ENCODE data around the gene MMD. TPM values are rescaled to one million over a fixed set of nuclear protein-coding genes. Genes with fewer than 3 reads are reported as not detected.

MMD gene
- total and polyA plus RNA-seq, 2 of the 13 experiments (the other 11 are each of a cell fraction or from before 2014, with no cell fraction given) = 121 to 225 TPM

DNA sequence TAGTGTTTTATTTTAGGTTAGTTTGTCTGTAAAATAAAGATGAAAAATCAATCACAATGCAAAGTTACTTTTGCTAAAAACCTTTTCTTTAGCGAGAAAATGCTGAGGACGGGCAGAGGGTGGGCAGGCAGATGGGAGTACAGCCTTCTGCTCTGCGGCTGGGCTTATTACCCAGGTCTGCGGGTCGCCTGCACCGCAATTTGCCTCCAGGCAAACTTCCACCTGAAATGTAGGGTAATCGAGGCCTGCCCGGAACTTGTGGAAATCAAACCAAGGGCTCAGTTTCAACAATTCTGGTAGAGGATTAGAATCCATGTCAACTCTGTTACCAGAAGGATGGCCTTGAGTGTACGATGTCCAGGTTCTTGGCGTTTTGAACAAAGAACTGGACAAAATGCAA is 22.3 kb upstream of the MMD start:
- POLR2A ChIA-PET = interaction anchor here (6.8 kb wide), 1 partner anchor 11 kb away, joined by 136 read pairs; no protein-coding TSS in a partner anchor
- no peak overlapping the region for H3K4me3 ChIP-seq (replicated peaks in 1 of 3; ENCODE audit: insufficient read depth in 1 of 3, low read depth in 2 of 3, low read length in 3 of 3)
- in situ Hi-C loops (cut with HindIII; ENCODE audit: extremely low pct_ligation_motif_present, low pct_unique_long_range_greater_than_20kb) (no loop called here), intact Hi-C loops (cut with micrococcal nuclease; ENCODE audit: unreplicated experiment) (no loop called here)
- CTCF ChIA-PET (ENCODE audit: low intra/inter-chr PET ratio, low total read pairs) = no interaction called here
- H2AFZ ChIP-seq (ENCODE audit: low read length) = no peak overlapping the region
- no peaks in the 10 kb centered on the region for H3K79me2 ChIP-seq (ENCODE audit: insufficient read depth, low read length)
- no peak for ATAC-seq
- H3K9ac ChIP-seq (ENCODE audit: insufficient read depth, low read depth, low read length) = peak overlapping the region; percentile 63
- DNase-seq (ENCODE audit: low spot score) = no peak
- peak; percentile 72; the same call in 1 of the 2 replicates for TF ChIP-seq ZBTB38 (CRISPR knock-in tag; IDR thresholded peaks at IDR 0.05)
- TF ChIP-seq ZNF232 (CRISPR knock-in tag; IDR thresholded peaks at IDR 0.05; ENCODE audit: borderline replicate concordance) = no peak
- 0 out of 2 replicates have a peak, but pooled peaks have one; percentile 14 for TF ChIP-seq HOXA5 (CRISPR knock-in tag; IDR thresholded peaks at IDR 0.05)
- TF ChIP-seq, protein P1, sequence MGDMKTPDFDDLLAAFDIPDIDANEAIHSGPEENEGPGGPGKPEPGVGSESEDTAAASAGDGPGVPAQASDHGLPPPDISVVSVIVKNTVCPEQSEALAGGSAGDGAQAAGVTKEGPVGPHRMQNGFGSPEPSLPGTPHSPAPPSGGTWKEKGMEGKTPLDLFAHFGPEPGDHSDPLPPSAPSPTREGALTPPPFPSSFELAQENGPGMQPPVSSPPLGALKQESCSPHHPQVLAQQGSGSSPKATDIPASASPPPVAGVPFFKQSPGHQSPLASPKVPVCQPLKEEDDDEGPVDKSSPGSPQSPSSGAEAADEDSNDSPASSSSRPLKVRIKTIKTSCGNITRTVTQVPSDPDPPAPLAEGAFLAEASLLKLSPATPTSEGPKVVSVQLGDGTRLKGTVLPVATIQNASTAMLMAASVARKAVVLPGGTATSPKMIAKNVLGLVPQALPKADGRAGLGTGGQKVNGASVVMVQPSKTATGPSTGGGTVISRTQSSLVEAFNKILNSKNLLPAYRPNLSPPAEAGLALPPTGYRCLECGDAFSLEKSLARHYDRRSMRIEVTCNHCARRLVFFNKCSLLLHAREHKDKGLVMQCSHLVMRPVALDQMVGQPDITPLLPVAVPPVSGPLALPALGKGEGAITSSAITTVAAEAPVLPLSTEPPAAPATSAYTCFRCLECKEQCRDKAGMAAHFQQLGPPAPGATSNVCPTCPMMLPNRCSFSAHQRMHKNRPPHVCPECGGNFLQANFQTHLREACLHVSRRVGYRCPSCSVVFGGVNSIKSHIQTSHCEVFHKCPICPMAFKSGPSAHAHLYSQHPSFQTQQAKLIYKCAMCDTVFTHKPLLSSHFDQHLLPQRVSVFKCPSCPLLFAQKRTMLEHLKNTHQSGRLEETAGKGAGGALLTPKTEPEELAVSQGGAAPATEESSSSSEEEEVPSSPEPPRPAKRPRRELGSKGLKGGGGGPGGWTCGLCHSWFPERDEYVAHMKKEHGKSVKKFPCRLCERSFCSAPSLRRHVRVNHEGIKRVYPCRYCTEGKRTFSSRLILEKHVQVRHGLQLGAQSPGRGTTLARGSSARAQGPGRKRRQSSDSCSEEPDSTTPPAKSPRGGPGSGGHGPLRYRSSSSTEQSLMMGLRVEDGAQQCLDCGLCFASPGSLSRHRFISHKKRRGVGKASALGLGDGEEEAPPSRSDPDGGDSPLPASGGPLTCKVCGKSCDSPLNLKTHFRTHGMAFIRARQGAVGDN (CRISPR knock-in tag; IDR thresholded peaks at IDR 0.05) = peak; percentile 51
- TF ChIP-seq SNAI1 (CRISPR knock-in tag; IDR thresholded peaks at IDR 0.05; ENCODE audit: borderline replicate concordance) = 0 out of 2 replicates have a peak, but pooled peaks have one; percentile 25
- no peak for TF ChIP-seq ZNF431 (CRISPR knock-in tag; IDR thresholded peaks at IDR 0.05; ENCODE audit: borderline replicate concordance, low read depth)
- TF ChIP-seq, protein P2, sequence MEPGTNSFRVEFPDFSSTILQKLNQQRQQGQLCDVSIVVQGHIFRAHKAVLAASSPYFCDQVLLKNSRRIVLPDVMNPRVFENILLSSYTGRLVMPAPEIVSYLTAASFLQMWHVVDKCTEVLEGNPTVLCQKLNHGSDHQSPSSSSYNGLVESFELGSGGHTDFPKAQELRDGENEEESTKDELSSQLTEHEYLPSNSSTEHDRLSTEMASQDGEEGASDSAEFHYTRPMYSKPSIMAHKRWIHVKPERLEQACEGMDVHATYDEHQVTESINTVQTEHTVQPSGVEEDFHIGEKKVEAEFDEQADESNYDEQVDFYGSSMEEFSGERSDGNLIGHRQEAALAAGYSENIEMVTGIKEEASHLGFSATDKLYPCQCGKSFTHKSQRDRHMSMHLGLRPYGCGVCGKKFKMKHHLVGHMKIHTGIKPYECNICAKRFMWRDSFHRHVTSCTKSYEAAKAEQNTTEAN (CRISPR knock-in tag; conservative IDR thresholded peaks at IDR 0.05) = 0 out of 2 replicates have a peak, but pooled peaks have one; percentile 3
- peak; percentile 5; the same call in 1 of the 2 replicates for TF ChIP-seq ARNT2 (CRISPR knock-in tag; IDR thresholded peaks at IDR 0.05; ENCODE audit: low read depth)
- TF ChIP-seq, protein P3, sequence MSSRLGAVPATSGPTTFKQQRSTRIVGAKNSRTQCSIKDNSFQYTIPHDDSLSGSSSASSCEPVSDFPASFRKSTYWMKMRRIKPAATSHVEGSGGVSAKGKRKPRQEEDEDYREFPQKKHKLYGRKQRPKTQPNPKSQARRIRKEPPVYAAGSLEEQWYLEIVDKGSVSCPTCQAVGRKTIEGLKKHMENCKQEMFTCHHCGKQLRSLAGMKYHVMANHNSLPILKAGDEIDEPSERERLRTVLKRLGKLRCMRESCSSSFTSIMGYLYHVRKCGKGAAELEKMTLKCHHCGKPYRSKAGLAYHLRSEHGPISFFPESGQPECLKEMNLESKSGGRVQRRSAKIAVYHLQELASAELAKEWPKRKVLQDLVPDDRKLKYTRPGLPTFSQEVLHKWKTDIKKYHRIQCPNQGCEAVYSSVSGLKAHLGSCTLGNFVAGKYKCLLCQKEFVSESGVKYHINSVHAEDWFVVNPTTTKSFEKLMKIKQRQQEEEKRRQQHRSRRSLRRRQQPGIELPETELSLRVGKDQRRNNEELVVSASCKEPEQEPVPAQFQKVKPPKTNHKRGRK (CRISPR knock-in tag; IDR thresholded peaks at IDR 0.05) = 0 out of 2 replicates have a peak, but pooled peaks have one; percentile 40
- TF ChIP-seq ZNF562 (CRISPR knock-in tag; IDR thresholded peaks at IDR 0.05; ENCODE audit: borderline replicate concordance) = no peak
- TF ChIP-seq KAT7 (CRISPR knock-in tag; IDR thresholded peaks at IDR 0.05; ENCODE audit: borderline replicate concordance) = 0 out of 2 replicates have a peak, but pooled peaks have one; percentile 36
- no peak for TF ChIP-seq TOPORS (CRISPR knock-in tag; IDR thresholded peaks at IDR 0.05)
- TF ChIP-seq SMAD1 (CRISPR knock-in tag; IDR thresholded peaks at IDR 0.05; ENCODE audit: borderline replicate concordance, low read depth) = 0 out of 2 replicates have a peak, but pooled peaks have one; percentile 10
- TF ChIP-seq KMT2A (CRISPR knock-in tag; IDR thresholded peaks at IDR 0.05) = 0 out of 2 replicates have a peak, but pooled peaks have one; percentile 2
- 0 out of 2 replicates have a peak, but pooled peaks have one; percentile 6 for TF ChIP-seq ZNF83 (CRISPR knock-in tag; IDR thresholded peaks at IDR 0.05; ENCODE audit: borderline replicate concordance)
- 0 out of 2 replicates have a peak, but pooled peaks have one; percentile 8 for TF ChIP-seq ZIK1 (CRISPR knock-in tag; IDR thresholded peaks at IDR 0.05; ENCODE audit: borderline replicate concordance, low read depth)
- BruUV-seq (replicated peaks) = no TSS peak
- H3K27me3 ChIP-seq (ENCODE audit: control insufficient read depth in 1 of 2, insufficient read depth in 2 of 2, low read length in 2 of 2) = no peaks in the 10 kb centered on the region
- H3K4me1 ChIP-seq (ENCODE audit: insufficient read depth, low read length) = peaks cover 94% of the 10 kb centered on the region
- FAIRE-seq = no peak
- no peak overlapping the region for H3K4me2 ChIP-seq (ENCODE audit: low read depth, low read length)
- H3K36me3 ChIP-seq (replicated peaks in 1 of 2; ENCODE audit: control insufficient read depth in 1 of 2, insufficient read depth in 2 of 2, low read length in 2 of 2) = no peaks in the 10 kb centered on the region
- H4K20me1 ChIP-seq (ENCODE audit: insufficient read depth, low read length) = no peaks in the 10 kb centered on the region
- 94% methylated on average over 10 of the region's 10 CpGs for WGBS (ENCODE audit: low lambda C conversion rate)
- peak overlapping the region; percentile 88 for H3K27ac ChIP-seq (ENCODE audit: extremely low read length, insufficient read depth, low read length)
- no peaks in the 10 kb centered on the region for H3K9me3 ChIP-seq (ENCODE audit: low read length)
